A549 (cell line): ENCODE results near the gene UTP15. TPM values are rescaled to one million over a fixed set of nuclear protein-coding genes. Genes with fewer than 3 reads are reported as not detected.

Experiments used
- ATAC-seq, 2 experiments: fragments of 200-7000 bp in 1 of 2; fragments of >200 bp in 1 of 2; cut with Nextera tagmentation in 1 of 2; cut with Tn5 transposase in 1 of 2; 3 replicates each; pipeline versions ENCODE4 v1.8.0 to v1.9.1; 2018 to 2020; ENCODE audit warnings: mild to moderate bottlenecking in 1 of 2, moderate library complexity in 1 of 2
- CTCF ChIA-PET: fragments of 300-600 bp; sonication (Branson Sonifier 250); formaldehyde crosslinking; extraction: SDS; loops from one replicate; lab custom pipeline; 2021; ENCODE audit warnings: antibody characterized with exemption, inconsistent platforms; lab: Yijun Ruan, JAX
- POLR2A ChIA-PET: fragments of 350-600 bp; formaldehyde crosslinking; extraction: SDS; loops from one replicate; lab custom pipeline; 2021; ENCODE audit warnings: antibody characterized with exemption, inconsistent platforms; lab: Yijun Ruan, JAX
- DNase-seq, 2 experiments: peaks; one replicate each; pipeline versions ENCODE4 v3.0.0 to v3.0.0-alpha.2; 2011 to 2016; ENCODE audit warnings: low read depth in 1 of 2, low spot score in 1 of 2
- FAIRE-seq: peaks from 2 replicates; lab custom pipeline; 2011; peaks lifted over from hg19 to GRCh38; lab: Jason Lieb, UNC
- H3K27ac ChIP-seq, 2 experiments: fragments of >200 bp; sonication (Bioruptor Twin); formaldehyde crosslinking; 3 replicates each; pipeline ENCODE4 v1.5.1; 2016 to 2017
- H3K4me1 ChIP-seq: fragments of >200 bp; sonication (Bioruptor Twin); formaldehyde crosslinking; 3 replicates; pipeline ENCODE4 v1.6.1; 2016
- H3K4me2 ChIP-seq: fragments of >200 bp; sonication (Bioruptor Twin); formaldehyde crosslinking; 3 replicates; pipeline ENCODE4 v1.6.1; 2016
- H3K4me3 ChIP-seq: fragments of >200 bp; sonication (Bioruptor Twin); formaldehyde crosslinking; 3 replicates; pipeline ENCODE4 v1.5.1; 2016
- H3K9me3 ChIP-seq: fragments of >200 bp; sonication (Bioruptor Twin); formaldehyde crosslinking; 3 replicates; pipeline ENCODE4 v1.6.1; 2016
- BHLHE40 ChIP-seq: IDR thresholded peaks from 2 replicates; pipeline ENCODE4 v1.6.1; 2012; ENCODE audit warnings: low read depth, low read length, inconsistent platforms
- CBX8 ChIP-seq: fragments of 200-600 bp; sonication (generic); IDR thresholded peaks from 2 replicates; pipeline ENCODE4 v1.6.1; 2016
- CEBPB ChIP-seq, 2 experiments: fragments of >200 bp in 1 of 2; sonication (Bioruptor Twin) in 1 of 2; formaldehyde crosslinking in 1 of 2; IDR thresholded peaks; 2 replicates each; pipeline ENCODE4 v1.6.1; 2012 to 2016
- CTCF ChIP-seq: fragments of >200 bp; sonication (Bioruptor Twin); formaldehyde crosslinking; IDR thresholded peaks from 3 replicates; pipeline ENCODE4 v1.5.1; 2016
- FOSL2 ChIP-seq, 2 experiments: fragments of 450-650 bp in 1 of 2; fragments of >200 bp in 1 of 2; sonication (Bioruptor Twin) in 1 of 2; formaldehyde crosslinking; IDR thresholded peaks; 2 replicates each; pipeline versions ENCODE4 v1.5.0 to v1.6.1; 2016 to 2020; ENCODE audit warnings: mild to moderate bottlenecking in 1 of 2, moderate library complexity in 1 of 2
- GATA3 ChIP-seq: IDR thresholded peaks from 2 replicates; pipeline ENCODE4 v1.6.1; 2012; ENCODE audit warnings: borderline replicate concordance
- HDAC2 ChIP-seq: fragments of 200-600 bp; sonication (generic); IDR thresholded peaks from 2 replicates; pipeline ENCODE4 v1.6.1; 2016
- HOXB5 ChIP-seq: fragments of 250-450 bp; sonication (Bioruptor Pico); IDR thresholded peaks from 2 replicates; pipeline ENCODE4 v1.5.0; 2020; ENCODE audit warnings: mild to moderate bottlenecking, moderate library complexity
- JUN ChIP-seq, 2 experiments: fragments of >200 bp; sonication (Bioruptor Twin); formaldehyde crosslinking; IDR thresholded peaks; 2 replicates in 1 of 2; 3 replicates in 1 of 2; pipeline ENCODE4 v1.6.1; 2016 to 2017
- KDM1A ChIP-seq: fragments of 200-600 bp; sonication (generic); IDR thresholded peaks from 2 replicates; pipeline ENCODE4 v1.6.1; 2016; ENCODE audit warnings: low read depth, mild to moderate bottlenecking
- MAFK ChIP-seq: fragments of 450-650 bp; IDR thresholded peaks from 2 replicates; pipeline ENCODE4 v1.6.1; 2014; ENCODE audit not compliant: partially characterized antibody
- MAX ChIP-seq: IDR thresholded peaks from 2 replicates; pipeline ENCODE4 v1.6.1; 2012
- NFE2L2 ChIP-seq: fragments of 150-350 bp; conservative IDR thresholded peaks from 2 replicates; pipeline ENCODE4 v1.6.1; 2014; ENCODE audit warnings: low read length
- RFX5 ChIP-seq: fragments of 450-650 bp; IDR thresholded peaks from 2 replicates; pipeline ENCODE4 v1.7.1; 2014; ENCODE audit warnings: antibody characterized with exemption, mild to moderate bottlenecking, moderate library complexity
- RNF2 ChIP-seq: fragments of 200-600 bp; sonication (generic); IDR thresholded peaks from 2 replicates; pipeline ENCODE4 v1.6.1; 2016; ENCODE audit warnings: low read depth, mild to moderate bottlenecking, antibody characterized with exemption, moderate library complexity, borderline replicate concordance
- SMC3 ChIP-seq: fragments of >200 bp; sonication (Bioruptor Twin); formaldehyde crosslinking; IDR thresholded peaks from 3 replicates; pipeline ENCODE4 v1.6.1; 2018; ENCODE audit warnings: inconsistent platforms
- WGBS: methylation state at CpG from one replicate; pipeline ENCODE4 v1.1.6; 2017; ENCODE audit errors: missing lambda C conversion rate; 5-methylcytosine and 5-hydroxymethylcytosine counted together
- polyA plus RNA-seq, 4 experiments: library from polyadenylated mRNA; depleted of rRNA in 3 of 4; stranded (reverse); fragments of >200 nt; fragmentation: RNase III in 1 of 4; extraction: RNeasy Plus Mini Kit Qiagen cat#74134 plus additional on column Dnase treatment in 1 of 4; gene quantifications; 2 replicates in 3 of 4; 3 replicates in 1 of 4; pipeline ENCODE4 v1.2.3, GENCODE V29; 2011 to 2017

UTP15 gene
- polyA plus RNA-seq, 2 of the 4 experiments (the other 2 are of a cell fraction), result 21.6 to 44.0 TPM

GRCh38 chr5:73606206-73606753, 40.7 kb downstream of the UTP15 start:
- H3K9me3 ChIP-seq, result peaks cover 9% of the 10 kb centered on the region; the same call in 1 of the 3 replicates
- no peak overlapping the region for H3K4me3 ChIP-seq
- peak overlapping the region; percentile 81 for H3K4me2 ChIP-seq
- H3K27ac ChIP-seq, result peak overlapping the region; percentile 80 to 82
- H3K4me1 ChIP-seq, result peaks cover 39% of the 10 kb centered on the region
- ChIA-PET CTCF (interaction anchor here (0.8 to 5.2 kb wide), 3 partner anchors 15 to 187 kb away, joined by 3 to 30 read pairs (median 8); no protein-coding TSS in a partner anchor), POLR2A (interaction anchor here (1.1 kb wide), 1 partner anchor 19 kb away, joined by 3 read pairs; no protein-coding TSS in a partner anchor)
- FAIRE-seq (no peak), ATAC-seq (peak; percentile 19 to 46; a peak in 4 of 6 replicates), DNase-seq (no peak)
- WGBS, result 30% methylated on average over 3 of the region's 3 CpGs
- TF ChIP-seq MAFK, result no peak
- no peak for TF ChIP-seq HDAC2
- TF ChIP-seq CTCF, result peak; percentile 5; the same call in 1 of the 3 replicates
- no peak for TF ChIP-seq CBX8

GRCh38 chr5:73607228-73607627, 41.7 kb downstream of the UTP15 start:
- FAIRE-seq, result no peak
- POLR2A ChIA-PET, result no interaction called here
- ATAC-seq, result no peak
- Histone ChIP-seq H3K4me1 (peaks cover 47% of the 10 kb centered on the region), H3K4me3 (no peak overlapping the region), H3K9me3 (peaks cover 3% of the 10 kb centered on the region; the same call in 1 of the 3 replicates), H3K4me2 (peak overlapping the region; percentile 81), H3K27ac (peak overlapping the region; percentile 47 to 82; a peak in 5 of 6 replicates)
- TF ChIP-seq BHLHE40 (no peak), NFE2L2 (no peak), CBX8 (no peak)
- DNase-seq, result no peak
- CTCF ChIA-PET, result interaction anchor here (0.6 to 5.2 kb wide), 4 partner anchors 9 to 582 kb away, joined by 3 to 30 read pairs (median 3); no protein-coding TSS in a partner anchor

- Histone ChIP-seq H3K4me1 (peaks cover 52% of the 10 kb centered on the region), H3K9me3 (no peaks in the 10 kb centered on the region), H3K4me3 (no peak overlapping the region), H3K27ac (peak overlapping the region; percentile 57 to 72), H3K4me2 (peak overlapping the region; percentile 75)
- TF ChIP-seq GATA3 (peak; percentile 91), JUN (IDR thresholded peaks at IDR 0.05) (peak in 1 of 2 experiments; percentile 55; a peak in 3 of 5 replicates), SMC3 (peak; percentile 19; the same call in 1 of the 3 replicates), CEBPB (IDR thresholded peaks at IDR 0.05) (peak in 1 of 2 experiments; percentile 52; a peak in 2 of 4 replicates), FOSL2 (IDR thresholded peaks at IDR 0.05) (no peak), FOSL2 (CRISPR knock-in tag; IDR thresholded peaks at IDR 0.05) (peak; percentile 46; the same call in 1 of the 2 replicates), RNF2 (no peak), KDM1A (no peak), MAX (peak; percentile 40; the same call in 1 of the 2 replicates), HOXB5 (peak; percentile 98)
- DNase-seq (peak in 1 of 2 experiments; percentile 71), ATAC-seq (peak; percentile 32 to 62; a peak in 4 of 6 replicates), FAIRE-seq (peak; percentile 86)
- CTCF ChIA-PET, result interaction anchor here (0.7 to 1.6 kb wide), 3 partner anchors 21 to 179 kb away, joined by 3 to 6 read pairs (median 4); no protein-coding TSS in a partner anchor
- POLR2A ChIA-PET, result no interaction called here
- WGBS, result 0% methylated on average over 3 of the region's 3 CpGs
Measured at GRCh38 chr5:73612799-73613198, 47.3 kb downstream of the UTP15 start.

GRCh38 chr5:73615085-73615484, 49.5 kb downstream of the UTP15 start:
- ChIA-PET CTCF (interaction anchor here (0.8 to 2.1 kb wide), 3 partner anchors 11 to 178 kb away, joined by 3 to 10 read pairs (median 4); partner anchors contain the start of gene ARHGEF28), POLR2A (interaction anchor here (1.0 kb wide), 1 partner anchor 10 kb away, joined by 3 read pairs; no protein-coding TSS in a partner anchor)
- Histone ChIP-seq H3K27ac (peak overlapping the region; percentile 20 to 65; a peak in 4 of 6 replicates), H3K4me2 (peak overlapping the region; percentile 32), H3K9me3 (no peaks in the 10 kb centered on the region), H3K4me3 (no peak overlapping the region), H3K4me1 (peaks cover 57% of the 10 kb centered on the region)
- ATAC-seq, result peak; percentile 61 to 75
- peak; percentile 33 to 74 for DNase-seq
- TF ChIP-seq FOSL2 (IDR thresholded peaks at IDR 0.05), result no peak
- peak; percentile 38; the same call in 1 of the 2 replicates for TF ChIP-seq FOSL2 (CRISPR knock-in tag; IDR thresholded peaks at IDR 0.05)
- no peak for TF ChIP-seq RFX5
- FAIRE-seq, result no peak
- WGBS, result 6% methylated on average over 2 of the region's 2 CpGs
